ENCODE measurements around the gene TBC1D22A.

DNA sequence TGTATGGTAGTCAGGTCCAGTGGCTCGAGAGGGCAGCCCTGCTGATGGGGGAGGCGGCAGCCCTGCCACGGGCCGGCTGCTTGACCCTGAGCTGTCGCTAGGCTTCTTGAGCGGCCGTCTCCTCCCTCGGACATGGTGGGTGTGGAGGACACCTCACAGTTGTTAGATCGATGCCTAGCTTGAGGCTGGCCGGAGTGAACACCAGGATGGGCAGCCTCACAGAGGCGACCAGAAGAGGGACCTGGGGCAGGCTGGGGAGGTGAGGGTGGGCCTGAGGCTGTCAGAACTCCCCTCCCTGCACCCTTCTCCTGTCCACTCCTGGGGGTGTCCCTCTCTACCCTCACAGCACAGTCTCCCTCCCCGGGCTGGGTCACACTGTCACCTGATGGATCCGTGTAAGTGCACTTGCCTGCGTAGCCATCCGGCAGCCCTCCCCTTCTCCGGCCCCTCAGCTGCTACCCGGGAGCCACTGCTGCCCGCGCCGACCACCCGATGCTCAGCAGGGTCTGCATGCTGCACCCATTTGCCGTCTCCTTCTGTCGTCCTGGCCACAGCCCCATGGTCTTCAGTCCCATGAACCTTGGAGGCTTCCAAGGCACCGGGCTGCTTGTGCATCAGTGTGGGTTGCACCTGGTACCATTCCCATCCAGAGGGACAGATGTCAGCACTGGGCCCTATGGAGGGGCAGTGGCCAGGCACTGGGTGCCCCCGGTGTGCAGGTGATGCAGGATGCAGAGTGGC is 394.1 kb downstream of the TBC1D22A start:
- TF ChIP-seq, protein P1, sequence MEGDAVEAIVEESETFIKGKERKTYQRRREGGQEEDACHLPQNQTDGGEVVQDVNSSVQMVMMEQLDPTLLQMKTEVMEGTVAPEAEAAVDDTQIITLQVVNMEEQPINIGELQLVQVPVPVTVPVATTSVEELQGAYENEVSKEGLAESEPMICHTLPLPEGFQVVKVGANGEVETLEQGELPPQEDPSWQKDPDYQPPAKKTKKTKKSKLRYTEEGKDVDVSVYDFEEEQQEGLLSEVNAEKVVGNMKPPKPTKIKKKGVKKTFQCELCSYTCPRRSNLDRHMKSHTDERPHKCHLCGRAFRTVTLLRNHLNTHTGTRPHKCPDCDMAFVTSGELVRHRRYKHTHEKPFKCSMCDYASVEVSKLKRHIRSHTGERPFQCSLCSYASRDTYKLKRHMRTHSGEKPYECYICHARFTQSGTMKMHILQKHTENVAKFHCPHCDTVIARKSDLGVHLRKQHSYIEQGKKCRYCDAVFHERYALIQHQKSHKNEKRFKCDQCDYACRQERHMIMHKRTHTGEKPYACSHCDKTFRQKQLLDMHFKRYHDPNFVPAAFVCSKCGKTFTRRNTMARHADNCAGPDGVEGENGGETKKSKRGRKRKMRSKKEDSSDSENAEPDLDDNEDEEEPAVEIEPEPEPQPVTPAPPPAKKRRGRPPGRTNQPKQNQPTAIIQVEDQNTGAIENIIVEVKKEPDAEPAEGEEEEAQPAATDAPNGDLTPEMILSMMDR (IDR thresholded peaks at IDR 0.05) = no peak
- no peak for TF ChIP-seq POLR2A (IDR thresholded peaks at IDR 0.05)

Data from heart left ventricle (tissue), 13 donors.